BLaER1 treated with 17β-estradiol and CSF1 and Interleukin-3, amounts not matched to agents 10 nM and 100 nM (cell line): Measurements from ENCODE around the gene LHFPL2.

Source experiments
- H3K27ac ChIP-seq, 11 experiments: shearing (Covaris generic); formaldehyde crosslinking; 2 replicates each; pipeline ENCODE4 v1.8.1; 2022
- H3K27me3 ChIP-seq, 11 experiments: shearing (Covaris generic); formaldehyde crosslinking; 2 replicates each; pipeline ENCODE4 v1.8.1; 2022
- H3K36me3 ChIP-seq, 11 experiments: shearing (Covaris generic); formaldehyde crosslinking; 2 replicates each; pipeline ENCODE4 v1.8.1; 2022
- H3K4me1 ChIP-seq, 10 experiments: shearing (Covaris generic); formaldehyde crosslinking; 2 replicates each; pipeline ENCODE4 v1.8.1; 2022
- H3K4me2 ChIP-seq, 11 experiments: shearing (Covaris generic); formaldehyde crosslinking; 2 replicates each; pipeline ENCODE4 v1.8.1; 2022
- H3K4me3 ChIP-seq, 10 experiments: shearing (Covaris generic); formaldehyde crosslinking; 2 replicates each; pipeline ENCODE4 v1.8.1; 2022
- H3K9ac ChIP-seq, 11 experiments: shearing (Covaris generic); formaldehyde crosslinking; 2 replicates each; pipeline ENCODE4 v1.8.1; 2022
- H3K9me3 ChIP-seq, 11 experiments: shearing (Covaris generic); formaldehyde crosslinking; replicated peaks in 1 of 11; 2 replicates each; pipeline ENCODE4 v1.8.1; 2022
- H4K20me1 ChIP-seq, 11 experiments: shearing (Covaris generic); formaldehyde crosslinking; 2 replicates each; pipeline ENCODE4 v1.8.1; 2022
- Cebpa-rat ChIP-seq, 11 experiments: shearing (Covaris generic); IDR thresholded peaks; 2 replicates each; pipeline ENCODE4 v1.8.1; 2022

The LHFPL2 gene

DNA sequence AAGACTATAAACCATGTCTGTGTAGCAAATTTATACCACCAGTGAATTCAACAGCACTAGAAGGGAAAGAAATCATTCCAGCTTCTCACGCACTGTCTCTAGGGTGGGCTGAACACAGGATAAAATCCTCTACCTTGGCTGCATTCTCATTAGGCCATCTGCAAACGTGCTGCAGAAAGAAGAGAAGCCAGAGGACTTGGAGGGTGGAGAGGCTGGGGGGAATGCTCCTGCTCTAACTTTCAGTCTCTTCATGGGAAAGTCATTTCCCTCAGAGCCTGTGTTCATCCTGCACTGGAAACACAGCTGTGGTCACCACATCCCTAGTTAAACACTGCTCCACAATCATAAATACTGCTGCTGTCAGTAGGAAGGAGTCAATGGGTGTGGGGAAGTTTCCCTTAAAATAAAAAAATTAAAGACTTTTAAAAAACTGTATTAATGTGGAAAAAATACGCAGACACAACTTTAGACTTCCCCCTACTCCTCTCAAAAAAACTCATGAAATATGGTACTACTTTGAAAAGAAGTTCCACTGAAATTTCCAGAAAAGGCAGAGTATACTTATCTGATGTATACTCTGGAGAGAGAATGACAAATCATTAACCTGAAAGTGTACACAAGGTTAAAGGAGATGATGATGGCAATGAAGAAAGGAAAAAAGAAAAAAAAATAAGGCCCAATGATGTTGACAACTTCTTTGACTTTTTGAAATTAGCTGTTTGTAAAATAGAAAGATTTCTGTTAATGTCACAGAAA lies 46.8 kb downstream of the LHFPL2 start:
- H3K4me1 ChIP-seq: peaks cover 0 to 22% (median 0%) of the 10 kb centered on the region in 10 experiments; a peak in 7 of 20 replicates
- H3K27me3 ChIP-seq: no peaks in the 10 kb centered on the region
- peaks cover 0 to 39% (median 0%) of the 10 kb centered on the region in 11 experiments; a peak in 6 of 22 replicates for H3K36me3 ChIP-seq
- no peak overlapping the region for H3K27ac ChIP-seq
- H4K20me1 ChIP-seq: no peaks in the 10 kb centered on the region; a peak in 1 of 22 replicates
- no peak for TF ChIP-seq Cebpa-rat (IDR thresholded peaks at IDR 0.05)
- no peak overlapping the region for H3K4me3 ChIP-seq
- no peak overlapping the region for H3K9ac ChIP-seq
- peaks cover 0 to 13% (median 5%) of the 10 kb centered on the region in 11 experiments; a peak in 5 of 22 replicates for H3K9me3 ChIP-seq
- peak overlapping the region in 1 of 11 experiments; percentile 13; a peak in 1 of 22 replicates for H3K4me2 ChIP-seq

DNA sequence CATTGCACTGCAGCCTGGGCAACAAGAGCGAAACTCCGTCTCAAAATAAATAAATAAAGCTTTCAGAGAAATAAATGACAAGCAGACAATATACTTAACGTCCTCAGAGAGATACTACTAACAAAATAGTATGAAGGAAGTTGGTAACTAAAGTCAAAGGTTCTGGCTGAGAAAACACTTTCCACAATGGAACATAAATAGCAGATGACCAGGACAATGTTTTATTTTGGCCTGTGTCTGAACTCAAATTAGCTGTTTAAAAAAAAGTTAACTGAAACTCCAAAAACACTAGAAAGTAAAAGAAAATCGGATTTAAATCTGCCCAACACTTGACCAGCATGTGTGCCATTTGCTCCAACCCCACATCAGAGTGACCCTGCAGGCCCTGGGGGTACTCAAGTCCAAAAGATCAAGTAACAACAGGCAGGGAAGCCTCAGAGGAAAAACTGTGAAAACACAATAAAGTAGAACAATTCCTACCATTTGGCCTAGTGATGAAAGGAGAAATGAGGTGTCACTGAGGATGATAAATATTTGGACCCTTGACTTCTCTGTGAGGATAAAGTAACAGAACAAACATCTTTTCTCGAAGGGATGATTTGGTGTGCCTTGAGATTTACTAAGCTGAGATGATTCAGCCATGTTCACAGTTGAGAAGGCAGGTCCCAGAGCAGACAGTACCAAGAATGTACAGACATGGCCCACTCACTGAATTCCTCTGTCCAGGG lies 47.7 kb downstream of the LHFPL2 start:
- no peaks in the 10 kb centered on the region for H3K27me3 ChIP-seq
- peaks cover 0 to 26% (median 0%) of the 10 kb centered on the region in 10 experiments; a peak in 7 of 20 replicates for H3K4me1 ChIP-seq
- no peak overlapping the region for H3K4me3 ChIP-seq
- peaks cover 0 to 13% (median 5%) of the 10 kb centered on the region in 11 experiments; a peak in 5 of 22 replicates for H3K9me3 ChIP-seq
- H3K9ac ChIP-seq: no peak overlapping the region
- peaks cover 0 to 30% (median 0%) of the 10 kb centered on the region in 11 experiments; a peak in 6 of 22 replicates for H3K36me3 ChIP-seq
- no peak for TF ChIP-seq Cebpa-rat (IDR thresholded peaks at IDR 0.05)
- no peak overlapping the region for H3K4me2 ChIP-seq
- no peaks in the 10 kb centered on the region; a peak in 1 of 22 replicates for H4K20me1 ChIP-seq
- H3K27ac ChIP-seq: no peak overlapping the region

DNA sequence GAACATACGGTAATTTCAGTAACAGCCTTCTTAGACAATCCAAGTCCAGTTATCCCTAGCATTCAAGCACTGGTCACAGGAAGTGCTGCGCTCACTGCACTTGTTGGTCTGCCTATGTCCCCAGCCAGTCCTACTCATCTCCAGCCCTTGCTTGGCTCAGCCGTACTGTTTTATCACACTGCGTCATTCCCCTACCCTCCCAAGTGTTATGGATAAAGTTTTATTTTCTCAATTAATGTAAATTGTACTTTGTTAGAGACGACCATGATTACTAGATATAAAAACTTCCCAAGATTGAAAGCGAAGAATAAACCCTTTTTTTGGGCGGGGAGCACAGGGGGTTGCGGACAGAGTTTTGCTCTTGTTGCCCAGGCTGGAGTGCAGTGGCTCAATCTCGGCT lies 49.6 kb downstream of the LHFPL2 start:
- Histone ChIP-seq H4K20me1 (no peaks in the 10 kb centered on the region; a peak in 1 of 22 replicates), H3K4me2 (no peak overlapping the region), H3K36me3 (peaks cover 0 to 26% (median 0%) of the 10 kb centered on the region in 11 experiments; a peak in 6 of 22 replicates), H3K27ac (no peak overlapping the region), H3K9ac (no peak overlapping the region), H3K9me3 (peaks cover 0 to 13% (median 5%) of the 10 kb centered on the region in 11 experiments; a peak in 5 of 22 replicates), H3K4me1 (peaks cover 0 to 43% (median 0%) of the 10 kb centered on the region in 10 experiments; a peak in 7 of 20 replicates), H3K27me3 (no peaks in the 10 kb centered on the region), H3K4me3 (no peak overlapping the region)
- TF ChIP-seq Cebpa-rat (IDR thresholded peaks at IDR 0.05): no peak

DNA sequence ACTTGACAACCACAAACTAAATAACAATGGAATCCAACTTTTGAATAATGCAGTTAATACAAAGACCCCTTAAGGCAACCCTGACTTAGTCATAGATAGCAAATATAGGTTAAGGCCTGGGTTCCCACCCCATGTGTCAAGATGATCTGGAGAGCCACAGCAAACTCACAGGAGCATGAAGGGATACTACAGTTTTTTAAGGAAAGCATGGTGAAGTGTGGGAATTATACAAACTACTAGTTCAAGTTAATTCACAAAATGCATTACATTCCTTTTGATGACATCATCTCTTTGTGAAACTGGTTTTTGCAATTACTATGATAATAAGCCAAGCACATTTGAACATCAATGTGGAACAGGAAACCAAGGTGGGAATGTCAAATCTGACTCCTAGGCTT lies 50.6 kb downstream of the LHFPL2 start:
- no peak for TF ChIP-seq Cebpa-rat (IDR thresholded peaks at IDR 0.05)
- Histone ChIP-seq H4K20me1 (no peaks in the 10 kb centered on the region), H3K27me3 (no peaks in the 10 kb centered on the region), H3K9me3 (peaks cover 0 to 5% (median 0%) of the 10 kb centered on the region in 11 experiments; a peak in 5 of 22 replicates), H3K4me1 (peaks cover 0 to 53% (median 0%) of the 10 kb centered on the region in 10 experiments; a peak in 8 of 20 replicates), H3K9ac (no peak overlapping the region), H3K27ac (no peak overlapping the region), H3K36me3 (peaks cover 0 to 17% (median 0%) of the 10 kb centered on the region in 11 experiments; a peak in 5 of 22 replicates), H3K4me2 (peak overlapping the region in 3 of 11 experiments; percentile 16 to 53 (median 19); a peak in 5 of 22 replicates), H3K4me3 (no peak overlapping the region)

DNA sequence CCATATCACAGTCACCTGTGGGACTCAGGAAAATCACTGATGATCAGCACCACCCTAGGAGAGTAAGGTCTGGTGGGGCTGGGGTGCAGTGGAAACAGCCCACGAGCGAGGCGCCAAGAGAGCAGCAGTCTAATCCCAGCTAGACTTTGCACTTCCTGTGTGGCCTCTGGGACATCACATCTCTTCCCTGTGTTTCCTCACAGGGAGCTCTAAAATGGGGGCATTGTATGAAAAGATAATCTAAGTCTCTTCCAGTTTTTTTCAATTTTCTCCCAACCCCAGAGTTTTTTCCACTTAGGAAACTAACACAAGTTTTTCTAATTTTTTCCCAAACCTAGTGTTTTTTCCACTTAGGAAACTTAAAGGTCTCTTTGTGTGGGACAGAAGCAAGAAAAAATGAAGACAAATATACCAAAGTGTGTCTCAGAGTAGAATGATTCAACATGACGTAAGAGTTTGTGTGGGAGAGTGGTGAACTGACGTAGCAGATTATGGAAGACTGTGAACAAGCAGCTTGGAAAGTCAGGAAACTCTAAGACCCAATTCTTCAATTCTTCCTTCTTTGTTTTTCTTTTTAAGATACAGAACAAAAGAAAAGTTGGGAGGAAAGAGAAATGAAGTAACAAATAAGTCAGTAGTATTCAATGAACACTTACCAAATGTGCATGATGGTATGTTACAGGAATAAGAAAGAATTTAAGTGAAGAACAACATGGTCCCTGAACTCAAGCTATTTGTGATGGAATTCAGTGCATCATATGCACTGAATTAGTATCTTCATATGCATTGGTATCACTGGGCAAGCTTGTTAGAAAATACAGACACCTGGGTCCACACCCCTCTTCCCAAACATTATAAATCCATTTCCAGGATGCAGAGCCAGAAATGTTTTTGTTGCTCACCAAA lies 51.3 kb downstream of the LHFPL2 start:
- H3K9ac ChIP-seq: no peak overlapping the region
- peak overlapping the region in 1 of 11 experiments; percentile 30; a peak in 1 of 22 replicates for H3K27ac ChIP-seq
- peak overlapping the region in 3 of 11 experiments; percentile 16 to 53 (median 19); a peak in 6 of 22 replicates for H3K4me2 ChIP-seq
- H3K4me3 ChIP-seq: no peak overlapping the region
- no peaks in the 10 kb centered on the region for H3K27me3 ChIP-seq
- no peaks in the 10 kb centered on the region for H3K9me3 ChIP-seq
- peaks cover 0 to 10% (median 0%) of the 10 kb centered on the region in 11 experiments; a peak in 1 of 22 replicates for H3K36me3 ChIP-seq
- no peak for TF ChIP-seq Cebpa-rat (IDR thresholded peaks at IDR 0.05)
- no peaks in the 10 kb centered on the region for H4K20me1 ChIP-seq
- H3K4me1 ChIP-seq: peaks cover 0 to 60% (median under 1%) of the 10 kb centered on the region in 10 experiments; a peak in 10 of 20 replicates

DNA sequence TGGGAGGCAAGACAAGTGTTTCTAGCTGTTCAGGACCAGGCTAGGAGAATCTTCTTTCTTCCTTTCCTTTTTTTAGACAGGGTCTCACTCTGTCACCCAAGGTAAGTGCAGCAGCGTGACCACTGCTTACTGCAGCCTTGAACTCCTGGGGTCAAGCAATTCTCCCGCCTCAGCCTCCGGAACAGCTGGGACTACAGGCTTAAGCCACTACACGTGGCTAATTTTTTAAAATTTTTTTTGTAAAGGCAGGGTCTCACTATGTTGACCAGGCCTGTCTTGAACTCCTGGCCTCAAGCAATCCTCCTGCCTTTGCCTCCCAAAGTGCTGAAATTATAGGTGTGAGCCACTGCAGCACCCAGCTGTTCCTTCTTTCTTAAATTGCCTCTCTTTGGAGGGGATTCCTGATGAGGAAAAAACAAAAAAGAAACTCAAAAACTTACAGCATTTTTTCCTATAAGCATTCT lies 53.1 kb downstream of the LHFPL2 start:
- no peak overlapping the region for H3K9ac ChIP-seq

DNA sequence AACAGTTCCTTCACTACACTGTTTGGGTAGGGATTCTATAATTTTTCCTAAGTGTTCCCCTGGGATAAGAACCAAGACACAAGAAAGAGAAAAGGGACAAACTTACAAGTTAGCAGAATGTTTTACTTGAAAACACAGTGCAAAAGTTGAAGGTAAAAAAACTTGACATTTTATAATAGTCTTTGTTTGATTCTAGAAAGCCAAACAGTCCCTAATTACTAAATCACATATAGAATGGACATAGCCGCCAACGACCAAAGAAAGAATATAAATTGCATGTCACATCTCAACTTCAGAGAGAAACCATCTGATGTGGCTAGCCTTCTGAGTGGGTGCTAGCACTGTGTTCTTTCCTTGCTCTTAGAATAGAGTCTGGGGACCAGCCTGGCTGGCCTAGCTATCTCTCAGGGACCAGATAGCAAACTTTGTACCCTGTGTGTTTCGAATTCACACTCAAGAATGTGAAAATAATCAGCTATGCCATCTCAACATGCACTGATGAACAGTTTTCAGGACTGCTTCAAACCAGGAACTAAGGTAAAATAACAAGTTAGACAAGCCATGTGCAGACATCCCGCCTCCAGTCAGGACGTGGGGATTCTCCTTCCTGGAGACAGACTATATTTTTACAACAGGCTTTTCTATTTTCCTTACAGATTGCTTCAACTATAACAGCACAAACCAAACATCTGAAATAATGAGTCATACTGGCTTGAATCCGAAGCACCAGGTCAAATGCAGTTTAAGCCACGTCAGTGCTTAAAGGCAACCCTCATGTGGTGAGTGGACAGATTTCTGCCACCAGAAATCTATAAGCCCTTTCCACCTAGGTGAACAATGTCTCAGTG lies 53.7 kb downstream of the LHFPL2 start:
- peaks cover 0 to 82% (median 4%) of the 10 kb centered on the region in 10 experiments; a peak in 10 of 20 replicates for H3K4me1 ChIP-seq
- TF ChIP-seq Cebpa-rat (IDR thresholded peaks at IDR 0.05): no peak
- no peaks in the 10 kb centered on the region for H4K20me1 ChIP-seq
- H3K9ac ChIP-seq: no peak overlapping the region
- H3K4me3 ChIP-seq: no peak overlapping the region
- peak overlapping the region in 4 of 11 experiments; percentile 0 to 61 (median 34); a peak in 6 of 22 replicates for H3K4me2 ChIP-seq
- H3K36me3 ChIP-seq: peaks cover 0 to 10% (median 0%) of the 10 kb centered on the region in 11 experiments; a peak in 2 of 22 replicates
- H3K27me3 ChIP-seq: no peaks in the 10 kb centered on the region
- H3K9me3 ChIP-seq: no peaks in the 10 kb centered on the region
- H3K27ac ChIP-seq: peak overlapping the region in 1 of 11 experiments; percentile 18; a peak in 2 of 22 replicates

More for the DNA sequence above, 53.1 kb downstream of the LHFPL2 start:
- Histone ChIP-seq H3K9me3 (no peaks in the 10 kb centered on the region), H3K4me1 (peaks cover 0 to 75% (median 4%) of the 10 kb centered on the region in 10 experiments; a peak in 10 of 20 replicates), H3K4me3 (no peak overlapping the region), H4K20me1 (no peaks in the 10 kb centered on the region), H3K27me3 (no peaks in the 10 kb centered on the region), H3K36me3 (0 out of 22 replicates have a peak, but pooled peaks cover 0 to 9% (median 0%) of the 10 kb centered on the region in 11 experiments), H3K4me2 (peak overlapping the region in 4 of 11 experiments; percentile 0 to 61 (median 34); a peak in 6 of 22 replicates), H3K27ac (no peak overlapping the region; a peak in 1 of 22 replicates)
- TF ChIP-seq Cebpa-rat (IDR thresholded peaks at IDR 0.05): no peak
